Activated naive CD8-positive, alpha-beta T cell treated with anti-CD3 and anti-CD28 coated beads, Interleukin-2, amount 50 U/mL, for 16 hours (primary cell): ENCODE measurements around the gene TKFC.

ENCODE experiments used
- DNase-seq: peaks from one replicate; pipeline ENCODE4 v3.0.0-alpha.2; 2020; ENCODE audit warnings: low read depth, low spot score

TKFC gene

DNA sequence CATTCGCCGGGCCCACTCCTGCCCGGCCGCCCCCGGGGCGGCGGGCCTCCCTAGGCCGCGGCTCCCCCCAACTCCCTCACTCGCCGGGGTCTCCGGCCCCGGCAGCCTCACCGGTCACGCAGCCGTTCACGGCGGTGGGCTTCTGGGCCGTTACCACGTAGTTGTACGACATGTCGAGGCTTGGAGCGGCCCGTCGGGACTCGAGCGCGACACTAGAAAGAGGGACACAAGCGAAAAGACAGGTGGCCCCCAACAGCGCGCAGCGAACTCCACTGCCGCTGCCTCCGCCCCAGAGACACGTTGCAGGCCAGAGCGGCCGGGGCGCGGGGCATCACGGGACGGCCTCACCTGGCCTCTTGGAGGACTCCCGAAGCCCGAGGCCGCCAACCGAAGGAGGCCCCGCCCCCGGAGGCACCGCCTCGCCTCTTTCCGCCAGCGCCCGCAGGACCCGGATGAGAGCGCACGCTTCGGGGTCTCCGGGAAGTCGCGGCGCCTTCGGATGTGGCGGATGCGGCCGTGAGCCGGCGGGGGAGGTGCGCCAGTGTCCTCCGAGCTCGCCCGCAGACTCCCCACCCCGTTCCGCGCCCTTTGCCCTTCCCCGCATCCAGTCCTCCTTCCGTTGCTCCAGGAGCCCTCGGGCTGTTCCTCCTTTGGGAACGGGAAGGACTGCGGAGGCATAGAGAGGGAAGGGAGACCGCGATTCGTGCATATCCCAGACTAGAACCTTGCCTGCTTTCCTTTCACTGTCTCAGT, at the start of gene TKFC, which contains the start of gene DDB1:
TKFC (plus strand) TSS at position 432 of the 753 bp plus-strand sequence. CDS start 1,501 bp downstream, outside the sequence.
DDB1 (minus strand) TSS at position 309 of the 753 bp plus-strand sequence; CDS start at position 172, 137 bp downstream.
- peak; percentile 94 for DNase-seq

DNA sequence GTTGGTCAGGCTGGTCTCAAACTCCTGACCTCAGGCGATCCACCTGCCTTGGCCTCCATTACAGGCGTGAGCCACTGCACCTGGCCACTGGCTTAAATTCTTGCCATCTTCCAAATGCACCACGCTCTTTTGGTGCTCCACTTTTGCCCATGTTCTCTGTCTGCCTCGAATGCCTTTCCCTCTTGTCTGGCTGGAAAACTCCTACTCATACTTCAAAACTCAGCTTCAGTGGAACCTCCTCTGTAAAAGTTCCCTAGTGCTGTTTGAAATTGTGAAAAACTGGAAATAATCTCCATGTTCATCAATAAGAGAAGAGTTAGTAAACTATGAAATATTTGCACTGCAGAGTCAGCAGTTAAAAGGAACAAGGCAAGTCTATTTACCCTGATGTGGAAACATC, 49.4 kb upstream of the TKFC start:
- no peak for DNase-seq

- no peak for DNase-seq
Measured at GRCh38 chr11:61287338-61287977, 45.6 kb upstream of the TKFC start.

GRCh38 chr11:61290905-61291690, 41.9 kb upstream of the TKFC start:
- DNase-seq = no peak

DNA sequence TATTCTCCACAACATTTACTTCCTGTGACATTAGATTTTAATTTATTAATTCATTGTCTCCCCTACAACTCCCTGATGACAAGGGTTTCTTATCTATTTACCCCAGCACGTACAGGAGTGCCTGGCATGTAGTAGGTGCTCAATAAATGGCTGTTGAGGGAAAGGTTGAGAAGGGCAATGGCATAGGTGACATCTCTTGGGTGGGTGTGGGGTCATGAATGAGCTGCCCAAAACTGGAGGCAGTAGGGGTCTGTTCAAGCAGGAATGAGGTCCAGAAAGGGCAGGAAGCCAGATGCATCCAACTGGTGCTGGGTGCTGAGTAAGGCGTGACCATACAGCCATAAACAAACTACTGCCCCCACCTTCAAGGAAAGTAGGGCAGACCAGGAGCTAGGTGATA, 40.7 kb upstream of the TKFC start:
- DNase-seq = no peak

GRCh38 chr11:61293867-61294716, 38.9 kb upstream of the TKFC start:
- peak; percentile 43 for DNase-seq

- peak; percentile 55 for DNase-seq
Measured at GRCh38 chr11:61294717-61295595, 38.1 kb upstream of the TKFC start, which contains the start of gene VWCE. Gene VWCE (minus strand): TSS chr11:61295316. CDS start chr11:61295037, 279 bp downstream.

GRCh38 chr11:61295596-61295926, 37.5 kb upstream of the TKFC start:
- no peak for DNase-seq

GRCh38 chr11:61297341-61297740, 35.7 kb upstream of the TKFC start:
- no peak for DNase-seq

DNA sequence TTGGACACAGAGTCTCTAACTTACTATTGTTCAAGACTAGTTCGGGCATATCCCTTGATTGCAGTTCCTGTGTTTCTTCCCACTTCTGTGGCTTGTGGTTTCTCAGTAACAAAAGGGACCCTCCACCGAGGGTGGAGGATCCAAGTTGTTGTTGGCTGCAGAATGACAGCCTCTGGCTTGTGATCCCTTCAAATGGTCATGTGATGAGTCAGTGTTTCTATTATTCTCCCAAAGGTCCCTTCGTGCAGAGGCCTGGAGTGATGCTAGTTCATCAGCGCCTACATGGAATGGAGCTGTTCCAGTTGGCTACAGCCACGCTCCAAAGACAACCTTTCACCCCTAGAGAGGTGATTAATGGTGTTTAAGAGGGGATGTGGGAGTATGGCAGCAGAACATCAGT, 35.3 kb upstream of the TKFC start:
- no peak for DNase-seq

- no peak for DNase-seq
Measured at GRCh38 chr11:61298663-61299244, 34.3 kb upstream of the TKFC start.

DNA sequence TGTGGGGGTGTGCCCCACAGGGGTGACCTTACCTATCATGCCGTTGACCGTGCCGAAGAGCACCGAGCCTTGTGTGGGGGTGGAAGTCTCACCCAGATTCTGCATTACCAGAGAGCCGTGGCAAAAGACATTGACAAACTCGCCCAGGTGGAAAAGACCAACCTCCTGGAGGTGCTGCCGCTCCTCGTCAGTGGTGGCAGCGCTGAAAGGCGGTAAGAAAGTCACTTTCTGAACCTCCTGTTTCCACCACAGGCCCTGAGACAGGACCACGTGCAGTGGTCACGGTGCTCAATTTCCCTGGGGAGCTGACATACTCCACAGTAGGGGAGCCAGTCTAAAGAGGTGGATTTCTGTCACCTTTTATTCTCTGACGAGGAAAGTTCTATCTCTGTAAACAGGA, 30.5 kb upstream of the TKFC start:
- DNase-seq = no peak

DNA sequence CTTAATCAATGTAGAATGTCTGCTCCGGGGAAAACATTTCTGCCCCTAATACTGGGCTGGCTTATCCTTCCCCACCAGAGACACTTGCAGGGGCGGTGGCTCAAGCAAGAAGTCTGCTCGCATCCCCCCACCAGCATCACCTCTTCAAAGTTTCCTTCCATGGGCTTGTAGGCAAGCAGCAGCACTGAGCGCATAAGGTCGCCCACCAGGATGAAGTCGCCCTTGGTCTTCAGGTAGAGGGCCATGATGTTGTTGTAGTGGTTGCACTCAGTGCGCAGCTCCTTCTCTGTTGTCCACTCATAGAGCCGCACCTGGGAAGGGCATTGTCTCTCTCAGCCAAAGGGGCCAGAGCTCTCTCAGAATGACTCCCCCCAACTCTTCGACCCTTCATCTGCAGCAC, 29.3 kb upstream of the TKFC start:
- no peak for DNase-seq

- no peak for DNase-seq
Measured at GRCh38 chr11:61305417-61305816, 27.6 kb upstream of the TKFC start.

DNA sequence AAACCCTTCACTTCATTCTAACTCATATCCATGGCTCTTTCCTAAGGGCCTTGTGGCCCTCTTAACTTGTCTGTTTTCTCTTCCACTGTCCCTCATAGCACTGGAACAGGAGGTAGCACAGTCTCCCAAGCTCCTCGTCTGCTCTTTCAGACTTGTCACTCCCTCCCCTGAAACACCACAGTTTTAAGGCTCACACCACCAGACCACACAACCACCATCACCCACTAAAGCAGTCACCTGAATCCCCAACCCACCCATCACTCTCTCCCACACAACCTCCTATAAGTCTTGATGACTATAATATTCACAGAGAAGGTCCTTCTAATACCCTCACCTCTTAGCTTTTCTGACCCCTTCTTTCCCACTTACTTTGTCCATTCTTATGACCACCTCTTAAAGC, 26.8 kb upstream of the TKFC start:
- no peak for DNase-seq

- DNase-seq = no peak
Measured at GRCh38 chr11:61307354-61307753, 25.7 kb upstream of the TKFC start.

DNA sequence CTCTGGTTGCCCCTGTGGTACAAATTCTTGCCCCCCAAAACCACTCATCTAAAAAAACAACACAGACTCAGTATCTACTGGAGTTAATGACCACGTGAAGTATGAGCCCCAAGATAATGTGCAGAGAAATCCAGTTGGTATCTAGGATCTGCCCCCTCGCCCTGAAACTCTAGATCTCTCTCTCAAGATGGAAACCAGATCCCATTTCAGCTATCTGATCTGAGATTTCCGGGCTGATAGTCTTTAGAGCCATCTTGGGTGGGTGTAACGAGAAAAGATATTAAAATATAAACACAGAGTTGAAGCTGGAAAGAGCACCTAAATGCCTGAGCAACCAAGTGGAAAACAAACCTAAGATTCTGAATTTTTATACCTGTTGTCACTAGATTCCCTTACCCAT, 23.9 kb upstream of the TKFC start:
- DNase-seq = no peak

GRCh38 chr11:61309739-61310138, 23.3 kb upstream of the TKFC start:
- DNase-seq = no peak

GRCh38 chr11:61310749-61311148, 22.3 kb upstream of the TKFC start:
- no peak for DNase-seq

DNA sequence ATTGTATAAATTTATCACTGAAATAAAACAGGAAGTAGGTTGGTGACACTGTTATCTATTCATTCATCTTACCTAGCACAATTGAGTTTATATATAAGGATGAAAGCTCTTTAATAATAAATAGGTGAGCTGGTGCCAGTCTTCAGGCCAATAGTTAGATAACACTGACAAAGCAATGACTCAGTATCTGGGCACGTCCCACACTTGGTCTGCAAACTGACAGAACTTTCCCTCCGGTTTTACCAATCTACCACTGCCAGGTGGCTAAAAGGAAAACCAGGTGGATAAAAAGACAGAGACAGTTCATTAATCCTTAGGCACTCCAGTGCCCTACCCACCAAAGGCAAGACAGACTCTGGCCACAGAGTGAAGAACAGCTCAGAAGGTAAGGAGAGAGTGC, 17.8 kb upstream of the TKFC start:
- no peak for DNase-seq
